PC-9 (cell line): ENCODE results near the gene RFX2. TPM values are rescaled to one million over a fixed set of nuclear protein-coding genes. Genes with fewer than 3 reads are reported as not detected.

Source experiments
- BruUV-seq: library from RNA; stranded (reverse); fragments of 400-500 nt; replicated peaks from 2 replicates; lab custom pipeline; 2021; lab: Mats Ljungman, UMichigan
- CTCF ChIA-PET: fragments of 300-600 bp; sonication (Branson Sonifier 250); formaldehyde crosslinking; loops from one replicate; lab custom pipeline; 2022; ENCODE audit warnings: antibody characterized with exemption; lab: Charles Lee
- POLR2A ChIA-PET: fragments of 300-600 bp; sonication (Branson Sonifier 250); formaldehyde crosslinking; loops from one replicate; lab custom pipeline; 2022; ENCODE audit warnings: antibody characterized with exemption; ENCODE audit not compliant: unreplicated experiment; lab: Charles Lee
- DNase-seq, 2 experiments: peaks; one replicate each; pipeline versions ENCODE4 v3.0.0 to v3.0.0-alpha.2; 2015 to 2022; ENCODE audit warnings: mixed read lengths in 1 of 2
- H2AFZ ChIP-seq: fragments of 200-600 bp; sonication (generic); 2 replicates; pipeline ENCODE4 v1.8.1; 2017; ENCODE audit warnings: antibody characterized with exemption
- H3F3A ChIP-seq: fragments of 200-600 bp; sonication (generic); 2 replicates; pipeline ENCODE4 v1.8.1; 2017; ENCODE audit warnings: antibody characterized with exemption, mild to moderate bottlenecking, low read depth; ENCODE audit not compliant: insufficient read depth
- H3K27ac ChIP-seq: fragments of 200-600 bp; sonication (generic); 2 replicates; pipeline ENCODE4 v1.6.1; 2016; ENCODE audit warnings: mixed run types
- H3K27me3 ChIP-seq: fragments of 200-600 bp; sonication (generic); 2 replicates; pipeline ENCODE4 v1.6.1; 2016; ENCODE audit warnings: low read depth, mixed run types; ENCODE audit not compliant: insufficient read depth
- H3K36me3 ChIP-seq: fragments of 200-600 bp; sonication (generic); 2 replicates; pipeline ENCODE4 v1.6.1; 2016; ENCODE audit warnings: low read depth, mixed run types
- H3K4me1 ChIP-seq: fragments of 200-600 bp; sonication (generic); replicated peaks from 2 replicates; pipeline ENCODE4 v1.6.1; 2016; ENCODE audit warnings: mixed run types; ENCODE audit not compliant: insufficient read depth
- H3K4me2 ChIP-seq: fragments of 200-600 bp; sonication (generic); 2 replicates; pipeline ENCODE4 v1.6.1; 2017; ENCODE audit warnings: mixed run types
- H3K4me3 ChIP-seq: fragments of 200-600 bp; sonication (generic); 2 replicates; pipeline ENCODE4 v1.6.1; 2016; ENCODE audit warnings: mixed run types
- H3K79me2 ChIP-seq: fragments of 200-600 bp; sonication (generic); 2 replicates; pipeline ENCODE4 v1.6.1; 2017; ENCODE audit warnings: low read depth, mixed run types
- H3K9me2 ChIP-seq: fragments of 200-600 bp; sonication (generic); 2 replicates; pipeline ENCODE4 v1.8.1; 2017; ENCODE audit warnings: mild to moderate bottlenecking; ENCODE audit not compliant: insufficient read depth
- H3K9me3 ChIP-seq: fragments of 200-600 bp; sonication (generic); 2 replicates; pipeline ENCODE4 v1.8.1; 2016; ENCODE audit warnings: low read depth; ENCODE audit not compliant: insufficient read depth
- H4K20me1 ChIP-seq: fragments of 200-600 bp; sonication (generic); 2 replicates; pipeline ENCODE4 v1.8.1; 2017; ENCODE audit not compliant: insufficient read depth
- EZH2 ChIP-seq: fragments of 200-600 bp; sonication (generic); IDR thresholded peaks from 2 replicates; pipeline ENCODE4 v1.8.0; 2017; ENCODE audit warnings: antibody characterized with exemption, low read depth
- intact Hi-C: fragments of 100-400 bp; cut with micrococcal nuclease; formaldehyde crosslinking; loops from one replicate; pipeline ENCODE4 v1.10.0; 2022; ENCODE audit not compliant: unreplicated experiment
- total RNA-seq: library from RNA; stranded (reverse); gene quantifications from 2 replicates; pipeline ENCODE4 v1.2.3, GENCODE V29; 2021
- TF ChIP-seq, protein P1 (sequence below): fragments of 200-600 bp; sonication (generic); conservative IDR thresholded peaks from 2 replicates; pipeline ENCODE4 v1.6.1; 2017; ENCODE audit warnings: mixed run types, antibody characterized with exemption, mild to moderate bottlenecking, moderate library complexity

Gene RFX2
- total RNA-seq, 1 experiment from 2014 or later, result 11.6 TPM

DNA sequence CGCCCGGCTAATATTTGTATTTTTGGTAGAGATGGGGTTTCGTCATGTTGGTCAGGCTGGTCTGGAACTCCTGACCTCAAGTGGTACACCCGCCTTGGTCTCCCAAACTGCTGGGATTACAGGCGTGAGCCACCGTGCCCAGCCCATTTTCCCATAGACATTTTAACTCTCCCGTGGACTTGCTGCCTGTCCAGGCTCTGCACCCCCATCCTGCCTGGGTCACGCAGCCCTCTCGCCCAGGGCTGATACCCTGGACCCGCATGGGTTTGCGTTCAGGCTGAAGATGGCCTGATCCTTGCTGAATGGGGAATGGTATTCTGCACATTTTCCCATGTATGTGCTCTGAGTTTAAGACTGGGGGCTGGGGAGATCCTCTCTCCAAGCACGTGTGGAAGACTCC, 86.4 kb downstream of the RFX2 start:
- H3K79me2 ChIP-seq, result no peaks in the 10 kb centered on the region
- H3K4me3 ChIP-seq, result no peak overlapping the region
- no peak overlapping the region for H3K4me2 ChIP-seq
- no peak for DNase-seq
- H3K9me3 ChIP-seq, result no peaks in the 10 kb centered on the region
- H3K9me2 ChIP-seq, result no peaks in the 10 kb centered on the region
- intact Hi-C loops, result loop anchor here (10.0 kb wide), 1 partner anchor 219 kb away; the partner anchor contains the start of gene NRTN
- H3K27ac ChIP-seq, result no peak overlapping the region
- H3K4me1 ChIP-seq, result no peaks in the 10 kb centered on the region
- ChIA-PET CTCF (no interaction called here), POLR2A (no interaction called here)
- no TSS peak for BruUV-seq
- no peaks in the 10 kb centered on the region for H4K20me1 ChIP-seq
- no peaks in the 10 kb centered on the region for H3K27me3 ChIP-seq
- H2AFZ ChIP-seq, result no peak overlapping the region
- H3F3A ChIP-seq, result no peaks in the 10 kb centered on the region
- no peaks in the 10 kb centered on the region for H3K36me3 ChIP-seq
- TF ChIP-seq, protein P1, sequence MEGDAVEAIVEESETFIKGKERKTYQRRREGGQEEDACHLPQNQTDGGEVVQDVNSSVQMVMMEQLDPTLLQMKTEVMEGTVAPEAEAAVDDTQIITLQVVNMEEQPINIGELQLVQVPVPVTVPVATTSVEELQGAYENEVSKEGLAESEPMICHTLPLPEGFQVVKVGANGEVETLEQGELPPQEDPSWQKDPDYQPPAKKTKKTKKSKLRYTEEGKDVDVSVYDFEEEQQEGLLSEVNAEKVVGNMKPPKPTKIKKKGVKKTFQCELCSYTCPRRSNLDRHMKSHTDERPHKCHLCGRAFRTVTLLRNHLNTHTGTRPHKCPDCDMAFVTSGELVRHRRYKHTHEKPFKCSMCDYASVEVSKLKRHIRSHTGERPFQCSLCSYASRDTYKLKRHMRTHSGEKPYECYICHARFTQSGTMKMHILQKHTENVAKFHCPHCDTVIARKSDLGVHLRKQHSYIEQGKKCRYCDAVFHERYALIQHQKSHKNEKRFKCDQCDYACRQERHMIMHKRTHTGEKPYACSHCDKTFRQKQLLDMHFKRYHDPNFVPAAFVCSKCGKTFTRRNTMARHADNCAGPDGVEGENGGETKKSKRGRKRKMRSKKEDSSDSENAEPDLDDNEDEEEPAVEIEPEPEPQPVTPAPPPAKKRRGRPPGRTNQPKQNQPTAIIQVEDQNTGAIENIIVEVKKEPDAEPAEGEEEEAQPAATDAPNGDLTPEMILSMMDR, result no peak
- TF ChIP-seq EZH2, result no peak

DNA sequence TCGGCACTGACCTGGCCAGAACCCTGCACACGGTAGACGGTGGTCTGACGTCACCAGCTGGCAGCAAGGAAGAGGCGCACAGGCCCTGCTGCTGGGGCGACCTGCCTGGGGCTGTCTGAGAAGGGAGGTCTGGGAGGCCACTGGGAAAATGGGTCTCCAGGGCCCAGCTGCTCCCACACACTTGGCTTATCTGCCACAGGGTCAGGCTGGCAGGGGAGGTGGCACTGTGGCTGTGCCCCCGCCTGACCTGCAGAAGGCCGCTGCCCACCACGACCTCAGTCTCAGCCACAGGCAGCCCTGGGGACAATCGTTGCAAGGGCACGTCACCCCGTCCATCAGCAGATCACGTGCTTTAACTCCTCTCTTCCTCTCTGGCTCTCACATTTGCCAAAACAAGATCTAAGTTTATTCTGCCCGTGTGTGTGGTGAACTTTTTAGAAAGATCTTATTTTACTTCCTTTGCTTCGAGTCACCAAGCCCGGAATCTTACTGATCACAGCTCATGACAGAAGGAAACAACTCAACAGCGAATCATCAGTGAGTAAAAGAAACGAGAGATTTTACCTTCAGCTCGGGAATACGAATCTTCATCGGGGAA, 87.1 kb downstream of the RFX2 start:
- intact Hi-C loops, result loop anchor here (10.0 kb wide), 1 partner anchor 218 kb away; the partner anchor contains the start of gene NRTN
- H3K4me3 ChIP-seq, result no peak overlapping the region
- H3K9me2 ChIP-seq, result no peaks in the 10 kb centered on the region
- no peak overlapping the region for H3K4me2 ChIP-seq
- H3K4me1 ChIP-seq, result no peaks in the 10 kb centered on the region
- BruUV-seq, result no TSS peak
- no peaks in the 10 kb centered on the region for H3K36me3 ChIP-seq
- no peak overlapping the region for H2AFZ ChIP-seq
- no peak overlapping the region for H3K27ac ChIP-seq
- H3K9me3 ChIP-seq, result no peaks in the 10 kb centered on the region
- H4K20me1 ChIP-seq, result no peaks in the 10 kb centered on the region
- TF ChIP-seq, protein P1, result no peak
- TF ChIP-seq EZH2, result no peak
- ChIA-PET CTCF (no interaction called here), POLR2A (no interaction called here)
- H3K79me2 ChIP-seq, result no peaks in the 10 kb centered on the region
- DNase-seq, result no peak
- H3K27me3 ChIP-seq, result no peaks in the 10 kb centered on the region
- no peaks in the 10 kb centered on the region for H3F3A ChIP-seq

DNA sequence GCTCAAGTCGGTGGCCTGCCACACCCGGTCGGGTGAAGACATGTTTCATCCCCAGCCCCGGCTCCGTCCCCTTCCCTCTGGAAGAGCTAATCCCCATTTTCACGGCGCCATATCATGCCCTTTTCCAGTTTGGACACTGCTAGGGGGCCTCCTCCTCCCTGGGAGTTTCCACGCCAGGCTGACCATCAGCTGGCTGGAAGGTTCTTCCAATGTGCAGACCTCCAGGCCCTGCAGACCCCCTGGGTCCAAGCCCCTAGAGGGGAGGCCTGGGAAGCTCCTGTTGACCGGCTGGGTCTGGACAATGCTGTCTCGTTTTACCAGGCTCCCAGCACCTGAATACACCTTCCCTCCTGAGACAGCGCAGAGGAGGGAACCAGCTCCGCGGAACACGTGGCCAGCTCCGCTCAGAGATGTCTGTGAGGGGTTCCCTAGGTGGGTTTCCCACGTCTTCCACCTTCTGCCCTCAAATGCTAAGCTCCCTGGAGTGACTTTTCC, 87.7 kb downstream of the RFX2 start:
- H3K4me2 ChIP-seq, result no peak overlapping the region

More for the DNA sequence above, 87.7 kb downstream of the RFX2 start:
- intact Hi-C loops, result loop anchor here (10.0 kb wide), 1 partner anchor 218 kb away; the partner anchor contains the start of gene NRTN
- Histone ChIP-seq H3K9me3 (no peaks in the 10 kb centered on the region), H4K20me1 (no peaks in the 10 kb centered on the region), H3K36me3 (no peaks in the 10 kb centered on the region), H3K79me2 (no peaks in the 10 kb centered on the region), H3K27me3 (no peaks in the 10 kb centered on the region), H3K4me3 (no peak overlapping the region), H3K4me1 (no peaks in the 10 kb centered on the region), H3F3A (no peaks in the 10 kb centered on the region), H3K9me2 (no peaks in the 10 kb centered on the region), H2AFZ (no peak overlapping the region), H3K27ac (no peak overlapping the region)
- BruUV-seq, result no TSS peak
- DNase-seq, result no peak
- CTCF ChIA-PET, result interaction anchor here (0.5 to 1.0 kb wide), 2 partner anchors 55 to 216 kb away, joined by 3 read pairs; no protein-coding TSS in a partner anchor
- no peak for TF ChIP-seq EZH2
- TF ChIP-seq, protein P1, result peak; percentile 12; the same call in 1 of the 2 replicates
- POLR2A ChIA-PET, result no interaction called here
